WTC11 (cell line): ENCODE measurements around the gene FOXA1. TPM values are rescaled to one million over a fixed set of nuclear protein-coding genes. Genes with fewer than 3 reads are reported as not detected.

ENCODE experiments used
- ATAC-seq: fragments of 200-7000 bp; cut with Tn5 transposase; 2 replicates; pipeline ENCODE4 v1.10.0; 2021; ENCODE audit warnings: mild to moderate bottlenecking, moderate library complexity
- CTCF ChIA-PET: fragments of 300-600 bp; sonication (Branson Sonifier 250); formaldehyde crosslinking; loops from one replicate; lab custom pipeline; 2021; ENCODE audit warnings: antibody characterized with exemption; lab: Charles Lee
- POLR2A ChIA-PET: fragments of 350-600 bp; sonication (Branson Sonifier 250); formaldehyde crosslinking; loops from one replicate; lab custom pipeline; 2021; ENCODE audit warnings: antibody characterized with exemption; lab: Charles Lee
- DNase-seq: peaks from one replicate; pipeline ENCODE4 v3.0.0; 2021; ENCODE audit warnings: low spot score
- H3K27ac Mint-ChIP-seq: 2 replicates; pipeline ENCODE4 v1.8.0; 2021; ENCODE audit warnings: mixed read lengths
- H3K27me3 Mint-ChIP-seq: 2 replicates; pipeline ENCODE4 v1.8.0; 2021; ENCODE audit warnings: low read depth, mild to moderate bottlenecking, moderate library complexity, mixed read lengths
- H3K36me3 Mint-ChIP-seq: 2 replicates; pipeline ENCODE4 v1.8.0; 2021; ENCODE audit warnings: mixed read lengths
- H3K4me1 Mint-ChIP-seq: 2 replicates; pipeline ENCODE4 v1.8.0; 2022; ENCODE audit warnings: mixed read lengths
- H3K4me3 Mint-ChIP-seq: 2 replicates; pipeline ENCODE4 v1.8.0; 2021; ENCODE audit warnings: mild to moderate bottlenecking, moderate library complexity, mixed read lengths
- H3K9me3 Mint-ChIP-seq: 2 replicates; pipeline ENCODE4 v1.8.0; 2021; ENCODE audit warnings: mixed read lengths
- ATF1 ChIP-seq: sonication (generic); formaldehyde crosslinking; IDR thresholded peaks from 2 replicates; pipeline ENCODE4 v1.8.1; 2023; ENCODE audit warnings: mild to moderate bottlenecking, moderate library complexity, missing genetic modification reagents
- CBFB ChIP-seq: sonication (generic); formaldehyde crosslinking; IDR thresholded peaks from 2 replicates; pipeline ENCODE4 v1.8.1; 2022; ENCODE audit warnings: mild to moderate bottlenecking, low read depth, missing genetic modification reagents
- CREB1 ChIP-seq: sonication (generic); formaldehyde crosslinking; IDR thresholded peaks from 2 replicates; pipeline ENCODE4 v1.8.0; 2023; ENCODE audit warnings: mild to moderate bottlenecking, missing genetic modification reagents
- ETV6 ChIP-seq: sonication (generic); formaldehyde crosslinking; IDR thresholded peaks from 2 replicates; pipeline ENCODE4 v1.8.1; 2022; ENCODE audit warnings: mild to moderate bottlenecking, missing genetic modification reagents
- IRF2 ChIP-seq: sonication (generic); formaldehyde crosslinking; IDR thresholded peaks from 2 replicates; pipeline ENCODE4 v1.8.0; 2022; ENCODE audit warnings: low read depth, missing genetic modification reagents, borderline replicate concordance
- MYBL2 ChIP-seq: sonication (generic); formaldehyde crosslinking; IDR thresholded peaks from 2 replicates; pipeline ENCODE4 v1.8.1; 2023; ENCODE audit warnings: mild to moderate bottlenecking, moderate library complexity, missing genetic modification reagents
- NFATC4 ChIP-seq: fragments of 250-450 bp; sonication (Bioruptor Pico); IDR thresholded peaks from 2 replicates; pipeline ENCODE4 v1.9.0; 2021; ENCODE audit warnings: mild to moderate bottlenecking
- NR1H2 ChIP-seq: sonication (generic); formaldehyde crosslinking; IDR thresholded peaks from 2 replicates; pipeline ENCODE4 v1.9.0; 2021; ENCODE audit warnings: mild to moderate bottlenecking, moderate library complexity, missing genetic modification reagents
- NR3C1 ChIP-seq: sonication (generic); formaldehyde crosslinking; conservative IDR thresholded peaks from 2 replicates; pipeline ENCODE4 v1.8.1; 2023; ENCODE audit warnings: low read depth, mild to moderate bottlenecking, missing genetic modification reagents
- PRRX2 ChIP-seq: fragments of 250-450 bp; sonication (Bioruptor Pico); IDR thresholded peaks from 2 replicates; pipeline ENCODE4 v1.8.0; 2021; ENCODE audit warnings: mild to moderate bottlenecking
- SMAD3 ChIP-seq: sonication (generic); formaldehyde crosslinking; IDR thresholded peaks from 2 replicates; pipeline ENCODE4 v1.8.0; 2022; ENCODE audit warnings: missing genetic modification reagents, mild to moderate bottlenecking, borderline replicate concordance
- TEAD1 ChIP-seq: sonication (generic); formaldehyde crosslinking; IDR thresholded peaks from 2 replicates; pipeline ENCODE4 v1.8.0; 2022; ENCODE audit warnings: mild to moderate bottlenecking, missing genetic modification reagents
- TEAD4 ChIP-seq: sonication (generic); formaldehyde crosslinking; IDR thresholded peaks from 2 replicates; pipeline ENCODE4 v1.8.0; 2022; ENCODE audit warnings: mild to moderate bottlenecking, missing genetic modification reagents
- ZNF232 ChIP-seq: sonication (generic); formaldehyde crosslinking; IDR thresholded peaks from 2 replicates; pipeline ENCODE4 v1.8.0; 2022; ENCODE audit warnings: mild to moderate bottlenecking, missing genetic modification reagents
- ZNF263 ChIP-seq: sonication (generic); formaldehyde crosslinking; IDR thresholded peaks from 2 replicates; pipeline ENCODE4 v1.8.1; 2022; ENCODE audit warnings: low read depth, mild to moderate bottlenecking, moderate library complexity, missing genetic modification reagents
- ZNF317 ChIP-seq: sonication (generic); formaldehyde crosslinking; IDR thresholded peaks from 2 replicates; pipeline ENCODE4 v1.8.1; 2023; ENCODE audit warnings: low read depth, mild to moderate bottlenecking, moderate library complexity, missing genetic modification reagents, borderline replicate concordance
- ZNF671 ChIP-seq: fragments of 250-450 bp; sonication (Bioruptor Pico); IDR thresholded peaks from 2 replicates; pipeline ENCODE4 v1.8.0; 2021; ENCODE audit warnings: mild to moderate bottlenecking
- total RNA-seq: library from RNA; stranded (reverse); gene quantifications from 3 replicates; pipeline ENCODE4 v1.2.3, GENCODE V29; 2021
- TF ChIP-seq, protein P1 (sequence below): fragments of 250-450 bp; sonication (Bioruptor Pico); IDR thresholded peaks from 2 replicates; pipeline ENCODE4 v2.1.2; 2022; ENCODE audit warnings: mild to moderate bottlenecking, moderate library complexity
- TF ChIP-seq, protein P2 (sequence below): sonication (generic); formaldehyde crosslinking; IDR thresholded peaks from 2 replicates; pipeline ENCODE4 v1.8.0; 2022; ENCODE audit warnings: mild to moderate bottlenecking, missing genetic modification reagents
- TF ChIP-seq, protein P3 (sequence below): sonication (generic); formaldehyde crosslinking; IDR thresholded peaks from 2 replicates; pipeline ENCODE4 v1.8.1; 2022; ENCODE audit warnings: low read depth, mild to moderate bottlenecking, moderate library complexity, missing genetic modification reagents, borderline replicate concordance
- TF ChIP-seq, protein P4 (sequence below): sonication (generic); formaldehyde crosslinking; IDR thresholded peaks from 2 replicates; pipeline ENCODE4 v1.8.1; 2023; ENCODE audit warnings: mild to moderate bottlenecking, missing genetic modification reagents
- TF ChIP-seq, protein P5 (sequence below): fragments of 250-450 bp; sonication (Bioruptor Pico); conservative IDR thresholded peaks from 2 replicates; pipeline ENCODE4 v1.9.0; 2021; ENCODE audit warnings: mild to moderate bottlenecking
- TF ChIP-seq, protein P6 (sequence below): fragments of 200-600 bp; IDR thresholded peaks from 2 replicates; pipeline ENCODE4 v1.8.0; 2022; ENCODE audit warnings: antibody characterized with exemption
- TF ChIP-seq, protein P7 (sequence below): sonication (generic); formaldehyde crosslinking; conservative IDR thresholded peaks from 2 replicates; pipeline ENCODE4 v1.8.1; 2023; ENCODE audit warnings: mild to moderate bottlenecking, low read depth, missing genetic modification reagents, moderate library complexity

Gene FOXA1
- total RNA-seq, 1 experiment from 2014 or later, result 0.28 TPM

DNA sequence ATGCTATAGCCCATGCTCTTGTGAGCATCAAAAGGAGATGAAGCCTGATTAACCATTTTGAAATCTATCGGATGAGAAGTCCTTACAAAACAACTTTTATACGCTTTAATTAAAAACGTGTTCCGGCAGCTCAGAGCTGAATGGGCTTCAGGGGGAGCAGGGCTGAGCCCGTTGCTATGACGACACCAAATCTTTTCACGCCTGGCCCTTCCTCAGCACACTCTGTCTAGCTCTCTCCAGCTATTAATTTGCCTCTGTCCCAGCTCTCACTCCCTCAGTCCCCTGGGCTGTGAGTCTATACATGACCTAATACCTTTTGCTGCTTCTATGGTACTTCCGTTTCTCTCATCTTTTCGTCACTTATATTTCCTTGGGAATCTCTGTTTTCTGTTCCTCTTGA, 15.8 kb downstream of the FOXA1 start:
- Mint-ChIP-seq H3K9me3 (no peaks in the 10 kb centered on the region), H3K27ac (no peak overlapping the region), H3K36me3 (no peaks in the 10 kb centered on the region), H3K27me3 (peaks cover 97% of the 10 kb centered on the region), H3K4me1 (no peaks in the 10 kb centered on the region), H3K4me3 (no peak overlapping the region)
- no peak for TF ChIP-seq TEAD1 (CRISPR knock-in tag)
- no peak for TF ChIP-seq TEAD4
- TF ChIP-seq, protein P1, sequence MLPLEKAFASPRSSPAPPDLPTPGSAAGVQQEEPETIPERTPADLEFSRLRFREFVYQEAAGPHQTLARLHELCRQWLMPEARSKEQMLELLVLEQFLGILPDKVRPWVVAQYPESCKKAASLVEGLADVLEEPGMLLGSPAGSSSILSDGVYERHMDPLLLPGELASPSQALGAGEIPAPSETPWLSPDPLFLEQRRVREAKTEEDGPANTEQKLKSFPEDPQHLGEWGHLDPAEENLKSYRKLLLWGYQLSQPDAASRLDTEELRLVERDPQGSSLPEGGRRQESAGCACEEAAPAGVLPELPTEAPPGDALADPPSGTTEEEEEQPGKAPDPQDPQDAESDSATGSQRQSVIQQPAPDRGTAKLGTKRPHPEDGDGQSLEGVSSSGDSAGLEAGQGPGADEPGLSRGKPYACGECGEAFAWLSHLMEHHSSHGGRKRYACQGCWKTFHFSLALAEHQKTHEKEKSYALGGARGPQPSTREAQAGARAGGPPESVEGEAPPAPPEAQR (CRISPR knock-in tag), result no peak
- TF ChIP-seq, protein P2, sequence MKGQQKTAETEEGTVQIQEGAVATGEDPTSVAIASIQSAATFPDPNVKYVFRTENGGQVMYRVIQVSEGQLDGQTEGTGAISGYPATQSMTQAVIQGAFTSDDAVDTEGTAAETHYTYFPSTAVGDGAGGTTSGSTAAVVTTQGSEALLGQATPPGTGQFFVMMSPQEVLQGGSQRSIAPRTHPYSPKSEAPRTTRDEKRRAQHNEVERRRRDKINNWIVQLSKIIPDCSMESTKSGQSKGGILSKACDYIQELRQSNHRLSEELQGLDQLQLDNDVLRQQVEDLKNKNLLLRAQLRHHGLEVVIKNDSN, result no peak
- TF ChIP-seq ZNF317 (CRISPR knock-in tag), result no peak
- no peak for TF ChIP-seq CBFB (CRISPR knock-in tag)
- TF ChIP-seq, protein P3, sequence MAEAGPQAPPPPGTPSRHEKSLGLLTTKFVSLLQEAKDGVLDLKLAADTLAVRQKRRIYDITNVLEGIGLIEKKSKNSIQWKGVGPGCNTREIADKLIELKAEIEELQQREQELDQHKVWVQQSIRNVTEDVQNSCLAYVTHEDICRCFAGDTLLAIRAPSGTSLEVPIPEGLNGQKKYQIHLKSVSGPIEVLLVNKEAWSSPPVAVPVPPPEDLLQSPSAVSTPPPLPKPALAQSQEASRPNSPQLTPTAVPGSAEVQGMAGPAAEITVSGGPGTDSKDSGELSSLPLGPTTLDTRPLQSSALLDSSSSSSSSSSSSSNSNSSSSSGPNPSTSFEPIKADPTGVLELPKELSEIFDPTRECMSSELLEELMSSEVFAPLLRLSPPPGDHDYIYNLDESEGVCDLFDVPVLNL (CRISPR knock-in tag), result no peak
- TF ChIP-seq, protein P4, sequence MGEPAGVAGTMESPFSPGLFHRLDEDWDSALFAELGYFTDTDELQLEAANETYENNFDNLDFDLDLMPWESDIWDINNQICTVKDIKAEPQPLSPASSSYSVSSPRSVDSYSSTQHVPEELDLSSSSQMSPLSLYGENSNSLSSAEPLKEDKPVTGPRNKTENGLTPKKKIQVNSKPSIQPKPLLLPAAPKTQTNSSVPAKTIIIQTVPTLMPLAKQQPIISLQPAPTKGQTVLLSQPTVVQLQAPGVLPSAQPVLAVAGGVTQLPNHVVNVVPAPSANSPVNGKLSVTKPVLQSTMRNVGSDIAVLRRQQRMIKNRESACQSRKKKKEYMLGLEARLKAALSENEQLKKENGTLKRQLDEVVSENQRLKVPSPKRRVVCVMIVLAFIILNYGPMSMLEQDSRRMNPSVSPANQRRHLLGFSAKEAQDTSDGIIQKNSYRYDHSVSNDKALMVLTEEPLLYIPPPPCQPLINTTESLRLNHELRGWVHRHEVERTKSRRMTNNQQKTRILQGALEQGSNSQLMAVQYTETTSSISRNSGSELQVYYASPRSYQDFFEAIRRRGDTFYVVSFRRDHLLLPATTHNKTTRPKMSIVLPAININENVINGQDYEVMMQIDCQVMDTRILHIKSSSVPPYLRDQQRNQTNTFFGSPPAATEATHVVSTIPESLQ, result no peak
- TF ChIP-seq ZNF263, result no peak
- TF ChIP-seq, protein P5, sequence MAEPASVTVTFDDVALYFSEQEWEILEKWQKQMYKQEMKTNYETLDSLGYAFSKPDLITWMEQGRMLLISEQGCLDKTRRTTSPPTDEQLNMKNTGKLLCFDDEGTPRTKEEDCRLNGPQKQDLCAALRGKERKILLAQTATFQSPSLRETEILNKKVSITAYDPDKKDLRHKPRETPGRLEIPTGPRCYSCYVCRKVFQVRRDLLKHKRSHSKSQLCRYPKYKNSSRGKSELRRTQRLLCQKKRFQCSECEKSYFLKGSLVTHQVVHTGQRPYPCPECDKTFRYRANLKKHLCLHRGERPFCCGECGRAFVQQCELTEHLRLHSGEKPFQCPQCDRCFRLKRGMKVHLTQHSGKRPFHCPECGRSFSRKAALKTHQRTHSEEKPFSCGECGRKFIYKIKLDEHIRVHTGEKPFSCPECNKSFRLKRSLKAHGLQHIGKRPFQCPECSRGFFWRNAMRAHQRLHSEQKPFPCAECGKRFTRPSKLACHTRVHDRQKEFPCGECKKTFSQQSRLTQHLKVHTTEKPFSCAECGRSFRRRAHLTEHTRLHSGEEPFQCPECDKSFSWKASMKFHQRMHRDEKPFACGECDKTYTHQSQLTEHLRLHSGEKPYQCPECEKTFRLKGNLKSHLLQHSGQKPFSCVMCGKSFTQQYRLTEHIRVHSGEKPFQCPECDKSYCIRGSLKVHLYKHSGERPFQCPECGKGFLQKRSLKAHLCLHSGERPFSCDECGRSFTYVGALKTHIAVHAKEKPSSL, result no peak
- no peak for TF ChIP-seq ATF1 (CRISPR knock-in tag)
- no peak for TF ChIP-seq NR3C1 (CRISPR knock-in tag)
- no peak for TF ChIP-seq IRF2 (CRISPR knock-in tag)
- no peak for TF ChIP-seq NFATC4 (CRISPR knock-in tag)
- POLR2A ChIA-PET, result no interaction called here
- DNase-seq (no peak), ATAC-seq (no peak; the same call in 1 of the 2 replicates)
- CTCF ChIA-PET, result no interaction called here

DNA sequence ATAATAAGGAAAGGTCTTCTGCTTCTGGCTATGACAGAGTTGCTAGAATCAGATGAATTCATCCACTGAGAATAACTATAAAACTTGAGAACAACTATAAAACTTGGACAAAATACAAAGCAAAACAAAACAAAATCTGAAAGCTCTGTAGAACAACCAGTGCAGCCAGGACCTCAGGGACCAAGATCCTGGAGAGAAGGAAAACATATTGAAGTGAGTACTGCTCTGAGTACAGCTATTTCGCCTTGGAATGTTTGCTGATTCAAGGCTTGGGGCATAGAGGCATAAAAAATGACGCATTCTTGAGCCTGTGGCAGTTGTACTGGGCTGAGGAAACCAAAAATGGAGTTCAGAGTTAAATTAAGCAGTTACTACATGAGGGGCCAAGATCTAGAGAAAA, 21.7 kb downstream of the FOXA1 start:
- POLR2A ChIA-PET, result no interaction called here
- H3K4me1 Mint-ChIP-seq, result no peaks in the 10 kb centered on the region
- no peak for ATAC-seq
- H3K9me3 Mint-ChIP-seq, result no peaks in the 10 kb centered on the region
- no peak for DNase-seq
- no peaks in the 10 kb centered on the region for H3K36me3 Mint-ChIP-seq
- H3K4me3 Mint-ChIP-seq, result no peak overlapping the region
- CTCF ChIA-PET, result interaction anchor here (0.7 to 2.8 kb wide), 2 partner anchors 10 to 18 kb away, joined by 3 to 14 read pairs; no protein-coding TSS in a partner anchor
- H3K27ac Mint-ChIP-seq, result no peak overlapping the region
- H3K27me3 Mint-ChIP-seq, result peaks cover 47% of the 10 kb centered on the region
- no peak for TF ChIP-seq IRF2 (CRISPR knock-in tag)
- no peak for TF ChIP-seq ZNF671 (CRISPR knock-in tag)
- TF ChIP-seq ETV6 (CRISPR knock-in tag), result no peak
- TF ChIP-seq, protein P2, result no peak
- no peak for TF ChIP-seq NR1H2 (CRISPR knock-in tag)
- no peak for TF ChIP-seq MYBL2 (CRISPR knock-in tag)
- no peak for TF ChIP-seq ZNF232
- TF ChIP-seq, protein P6, sequence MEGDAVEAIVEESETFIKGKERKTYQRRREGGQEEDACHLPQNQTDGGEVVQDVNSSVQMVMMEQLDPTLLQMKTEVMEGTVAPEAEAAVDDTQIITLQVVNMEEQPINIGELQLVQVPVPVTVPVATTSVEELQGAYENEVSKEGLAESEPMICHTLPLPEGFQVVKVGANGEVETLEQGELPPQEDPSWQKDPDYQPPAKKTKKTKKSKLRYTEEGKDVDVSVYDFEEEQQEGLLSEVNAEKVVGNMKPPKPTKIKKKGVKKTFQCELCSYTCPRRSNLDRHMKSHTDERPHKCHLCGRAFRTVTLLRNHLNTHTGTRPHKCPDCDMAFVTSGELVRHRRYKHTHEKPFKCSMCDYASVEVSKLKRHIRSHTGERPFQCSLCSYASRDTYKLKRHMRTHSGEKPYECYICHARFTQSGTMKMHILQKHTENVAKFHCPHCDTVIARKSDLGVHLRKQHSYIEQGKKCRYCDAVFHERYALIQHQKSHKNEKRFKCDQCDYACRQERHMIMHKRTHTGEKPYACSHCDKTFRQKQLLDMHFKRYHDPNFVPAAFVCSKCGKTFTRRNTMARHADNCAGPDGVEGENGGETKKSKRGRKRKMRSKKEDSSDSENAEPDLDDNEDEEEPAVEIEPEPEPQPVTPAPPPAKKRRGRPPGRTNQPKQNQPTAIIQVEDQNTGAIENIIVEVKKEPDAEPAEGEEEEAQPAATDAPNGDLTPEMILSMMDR, result no peak
- TF ChIP-seq, protein P7, sequence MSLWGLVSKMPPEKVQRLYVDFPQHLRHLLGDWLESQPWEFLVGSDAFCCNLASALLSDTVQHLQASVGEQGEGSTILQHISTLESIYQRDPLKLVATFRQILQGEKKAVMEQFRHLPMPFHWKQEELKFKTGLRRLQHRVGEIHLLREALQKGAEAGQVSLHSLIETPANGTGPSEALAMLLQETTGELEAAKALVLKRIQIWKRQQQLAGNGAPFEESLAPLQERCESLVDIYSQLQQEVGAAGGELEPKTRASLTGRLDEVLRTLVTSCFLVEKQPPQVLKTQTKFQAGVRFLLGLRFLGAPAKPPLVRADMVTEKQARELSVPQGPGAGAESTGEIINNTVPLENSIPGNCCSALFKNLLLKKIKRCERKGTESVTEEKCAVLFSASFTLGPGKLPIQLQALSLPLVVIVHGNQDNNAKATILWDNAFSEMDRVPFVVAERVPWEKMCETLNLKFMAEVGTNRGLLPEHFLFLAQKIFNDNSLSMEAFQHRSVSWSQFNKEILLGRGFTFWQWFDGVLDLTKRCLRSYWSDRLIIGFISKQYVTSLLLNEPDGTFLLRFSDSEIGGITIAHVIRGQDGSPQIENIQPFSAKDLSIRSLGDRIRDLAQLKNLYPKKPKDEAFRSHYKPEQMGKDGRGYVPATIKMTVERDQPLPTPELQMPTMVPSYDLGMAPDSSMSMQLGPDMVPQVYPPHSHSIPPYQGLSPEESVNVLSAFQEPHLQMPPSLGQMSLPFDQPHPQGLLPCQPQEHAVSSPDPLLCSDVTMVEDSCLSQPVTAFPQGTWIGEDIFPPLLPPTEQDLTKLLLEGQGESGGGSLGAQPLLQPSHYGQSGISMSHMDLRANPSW (CRISPR knock-in tag), result no peak
- TF ChIP-seq PRRX2, result no peak
- TF ChIP-seq SMAD3 (CRISPR knock-in tag), result no peak
- TF ChIP-seq CREB1 (CRISPR knock-in tag), result no peak
